Muscle of leg (tissue), 11 donors: ENCODE results near the gene TRPM7. TPM values are rescaled to one million over a fixed set of nuclear protein-coding genes. Genes with fewer than 3 reads are reported as not detected.

ENCODE experiments used
- DNase-seq: peaks from one replicate; pipeline ENCODE4 v3.0.0; 2013
- H3K27ac ChIP-seq: one replicate; pipeline ENCODE4 v1.5.1; 2013; ENCODE audit warnings: mild to moderate bottlenecking, low read length, control low read depth
- H3K27me3 ChIP-seq: one replicate; pipeline ENCODE4 v1.6.1; 2013; ENCODE audit warnings: low read length; ENCODE audit not compliant: control insufficient read depth, insufficient read depth
- H3K36me3 ChIP-seq: one replicate; pipeline ENCODE4 v1.6.1; 2013; ENCODE audit warnings: low read length; ENCODE audit not compliant: control insufficient read depth, insufficient read depth
- H3K4me1 ChIP-seq: one replicate; pipeline ENCODE4 v1.6.1; 2013; ENCODE audit warnings: low read length; ENCODE audit not compliant: control insufficient read depth, insufficient read depth
- H3K4me3 ChIP-seq: one replicate; pipeline ENCODE4 v1.5.1; 2013; ENCODE audit warnings: low read length, control low read depth
- H3K9me3 ChIP-seq: replicated peaks from 2 replicates; pipeline ENCODE4 v1.6.1; 2013; ENCODE audit warnings: low read depth, low read length; ENCODE audit not compliant: control insufficient read depth
- WGBS: methylation state at CpG from one replicate; pipeline ENCODE4 v1.1.5; 2013; ENCODE audit warnings: missing lambda C conversion rate; ENCODE audit not compliant: insufficient coverage; 5-methylcytosine and 5-hydroxymethylcytosine counted together
- polyA plus RNA-seq, 8 donors: library from polyadenylated mRNA; unstranded; fragments of 120-200 nt; gene quantifications; one replicate each; pipeline versions ENCODE4 v1.2.1 to v1.2.3, GENCODE V29; 2013; ENCODE audit warnings: inconsistent platforms in 1 of 8, low replicate concordance in 1 of 8; ENCODE audit not compliant: insufficient read length in 8 of 8, insufficient read depth in 1 of 8
- total RNA-seq: library from RNA; stranded (reverse); fragments of 120-200 nt; gene quantifications from one replicate; pipeline ENCODE4 v1.2.4, GENCODE V29; 2013

The TRPM7 gene
- total and polyA plus RNA-seq, 9 donors: 16.1 to 29.0 (median 17.3) TPM

GRCh38 chr15:50544368-50544767 is 142.2 kb downstream of the TRPM7 start:
- DNase-seq: no peak
- no peaks in the 10 kb centered on the region for H3K36me3 ChIP-seq
- no peak overlapping the region for H3K4me3 ChIP-seq
- no peaks in the 10 kb centered on the region for H3K27me3 ChIP-seq
- H3K9me3 ChIP-seq: no peaks in the 10 kb centered on the region
- 51% methylated on average over 4 of the region's 5 CpGs for WGBS
- H3K27ac ChIP-seq: no peak overlapping the region
- peaks cover 2% of the 10 kb centered on the region for H3K4me1 ChIP-seq

- H3K4me3 ChIP-seq: no peak overlapping the region
Observed at GRCh38 chr15:50543556-50543955, 143.0 kb downstream of the TRPM7 start.

GRCh38 chr15:50542887-50543210 is 143.7 kb downstream of the TRPM7 start:
- H3K36me3 ChIP-seq: no peaks in the 10 kb centered on the region
- no CpG with 5 or more reads among the region's 2 CpGs for WGBS
- no peak overlapping the region for H3K27ac ChIP-seq
- no peaks in the 10 kb centered on the region for H3K27me3 ChIP-seq
- peaks cover 2% of the 10 kb centered on the region for H3K4me1 ChIP-seq
- H3K9me3 ChIP-seq: no peaks in the 10 kb centered on the region
- no peak overlapping the region for H3K4me3 ChIP-seq
- peak; percentile 22 for DNase-seq

More at GRCh38 chr15:50543556-50543955, 143.0 kb downstream of the TRPM7 start:
- peaks cover 2% of the 10 kb centered on the region for H3K4me1 ChIP-seq
- DNase-seq: peak; percentile 14
- no peaks in the 10 kb centered on the region for H3K27me3 ChIP-seq
- WGBS: 17% methylated on average over 1 of the region's 3 CpGs
- H3K9me3 ChIP-seq: no peaks in the 10 kb centered on the region
- H3K27ac ChIP-seq: no peak overlapping the region
- H3K36me3 ChIP-seq: no peaks in the 10 kb centered on the region

GRCh38 chr15:50531766-50532165 is 154.8 kb downstream of the TRPM7 start:
- no peaks in the 10 kb centered on the region for H3K36me3 ChIP-seq
- WGBS: no CpG with 5 or more reads among the region's 4 CpGs
- H3K27ac ChIP-seq: no peak overlapping the region
- DNase-seq: peak; percentile 50
- no peak overlapping the region for H3K4me3 ChIP-seq
- no peaks in the 10 kb centered on the region for H3K27me3 ChIP-seq
- no peaks in the 10 kb centered on the region for H3K9me3 ChIP-seq
- no peaks in the 10 kb centered on the region for H3K4me1 ChIP-seq

GRCh38 chr15:50531163-50531562 is 155.4 kb downstream of the TRPM7 start:
- H3K27me3 ChIP-seq: no peaks in the 10 kb centered on the region
- no CpG with 5 or more reads among the region's 4 CpGs for WGBS
- no peaks in the 10 kb centered on the region for H3K4me1 ChIP-seq
- no peak overlapping the region for H3K27ac ChIP-seq
- H3K4me3 ChIP-seq: no peak overlapping the region
- H3K36me3 ChIP-seq: no peaks in the 10 kb centered on the region
- H3K9me3 ChIP-seq: no peaks in the 10 kb centered on the region
- DNase-seq: no peak

- DNase-seq: peak; percentile 92
- Histone ChIP-seq H3K27ac (no peak overlapping the region), H3K4me3 (no peak overlapping the region), H3K27me3 (no peaks in the 10 kb centered on the region), H3K9me3 (no peaks in the 10 kb centered on the region), H3K36me3 (no peaks in the 10 kb centered on the region), H3K4me1 (no peaks in the 10 kb centered on the region)
- WGBS: no CpG with 5 or more reads among the region's 5 CpGs
Observed at GRCh38 chr15:50523851-50524251, 162.7 kb downstream of the TRPM7 start.

- Histone ChIP-seq H3K9me3 (peaks cover 4% of the 10 kb centered on the region), H3K36me3 (no peaks in the 10 kb centered on the region), H3K27me3 (no peaks in the 10 kb centered on the region), H3K4me3 (no peak overlapping the region), H3K27ac (no peak overlapping the region), H3K4me1 (no peaks in the 10 kb centered on the region)
- WGBS: no CpG with 5 or more reads among the region's 7 CpGs
- DNase-seq: peak; percentile 60
Observed at GRCh38 chr15:50519740-50520425, 166.7 kb downstream of the TRPM7 start.

GRCh38 chr15:50513001-50513400 is 173.6 kb downstream of the TRPM7 start:
- H3K27ac ChIP-seq: no peak overlapping the region
- no peak overlapping the region for H3K4me3 ChIP-seq
- H3K36me3 ChIP-seq: no peaks in the 10 kb centered on the region
- H3K27me3 ChIP-seq: no peaks in the 10 kb centered on the region
- no peak for DNase-seq
- H3K4me1 ChIP-seq: no peaks in the 10 kb centered on the region
- peaks cover 4% of the 10 kb centered on the region for H3K9me3 ChIP-seq

Other genes starting within 250 kb of the TRPM7 start
- gene USP50, start 140.1 kb downstream of the TRPM7 start, total RNA-seq: 0.58 TPM
- gene USP50, start 140.1 kb downstream of the TRPM7 start, polyA plus RNA-seq: under 1 TPM in 7 of 8 donors, not detected in 1; 0.17 to 0.76 (median 0.27) TPM
- 67.7 TPM for gene SPPL2A, start 78.9 kb upstream of the TRPM7 start, total RNA-seq
- 10 to 100 TPM; 28.7 to 66.1 (median 43.8) TPM for gene SPPL2A, start 78.9 kb upstream of the TRPM7 start, polyA plus RNA-seq
- 6.9 TPM for gene AP4E1, start 221.9 kb upstream of the TRPM7 start, total RNA-seq
- gene AP4E1, start 221.9 kb upstream of the TRPM7 start, polyA plus RNA-seq: 1 to 10 TPM; 5.2 to 8.5 (median 7.3) TPM